ENCODE measurements around the gene EPSTI1. TPM values are rescaled to one million over a fixed set of nuclear protein-coding genes. Genes with fewer than 3 reads are reported as not detected.

The EPSTI1 gene
- total and polyA plus RNA-seq, 10 of the 15 experiments (the other 5 are each of a cell fraction or from before 2014, with no cell fraction given) = 4.7 to 32.0 (median 24.2) TPM

GRCh38 chr13:43009506-43009905 lies 17.5 kb upstream of the EPSTI1 start:
- Histone ChIP-seq H3K4me1 (ENCODE audit: control insufficient read depth, insufficient read depth, low read length) (no peaks in the 10 kb centered on the region), H4K20me1 (ENCODE audit: control insufficient read depth, insufficient read depth) (no peaks in the 10 kb centered on the region), H3K27me3 (replicated peaks in 1 of 2; ENCODE audit: control insufficient read depth in 2 of 2, insufficient read depth in 2 of 2, low read length in 1 of 2) (0 out of 4 replicates have a peak, but pooled peaks cover 0 to 3% of the 10 kb centered on the region in 2 experiments), H3K9ac (ENCODE audit: control insufficient read depth, insufficient read depth, low read length) (no peak overlapping the region), H3K79me2 (ENCODE audit: control insufficient read depth, insufficient read depth, low read length) (no peaks in the 10 kb centered on the region), H3K4me2 (ENCODE audit: control insufficient read depth, insufficient read depth) (no peak overlapping the region), H3K4me3 (no peak overlapping the region), H3K36me3 (ENCODE audit: control insufficient read depth in 2 of 2, insufficient read depth in 2 of 2, low read length in 1 of 2) (no peaks in the 10 kb centered on the region), H3K27ac (ENCODE audit: control insufficient read depth, insufficient read depth) (no peak overlapping the region), H3K9me3 (replicated peaks; ENCODE audit: control insufficient read depth, insufficient read depth, low read length) (no peaks in the 10 kb centered on the region), H2AFZ (ENCODE audit: control insufficient read depth, low read depth, low read length) (no peak overlapping the region)
- CTCF ChIA-PET = no interaction called here
- RAD21 ChIA-PET (ENCODE audit: unreplicated experiment) = no interaction called here
- ATAC-seq (no peak), DNase-seq (ENCODE audit: low read depth, low spot score) (no peak), FAIRE-seq (no peak)
- SMC1A ChIA-PET (ENCODE audit: uncharacterized antibody, unreplicated experiment) = no interaction called here
- BruUV-seq (replicated peaks) = no TSS peak
- in situ Hi-C loops (cut with MboI) (no loop called here), intact Hi-C loops (cut with micrococcal nuclease; ENCODE audit: unreplicated experiment) (no loop called here)
- no peak for TF ChIP-seq SKIL (IDR thresholded peaks at IDR 0.05; ENCODE audit: low read depth, poor library complexity, severe bottlenecking)
- TF ChIP-seq MYC (IDR thresholded peaks at IDR 0.05; ENCODE audit: insufficient read depth, insufficient read length, insufficient replicate concordance, low read length, severe bottlenecking) = no peak
- TF ChIP-seq ZBED1 (IDR thresholded peaks at IDR 0.05; ENCODE audit: borderline replicate concordance) = no peak
- TF ChIP-seq POLR2AphosphoS2 (IDR thresholded peaks at IDR 0.05; ENCODE audit: low read depth, low read length) = no peak
- no peak for TF ChIP-seq ELK1 (IDR thresholded peaks at IDR 0.05; ENCODE audit: low read depth, low read length)
- no peak for TF ChIP-seq KDM1A (IDR thresholded peaks at IDR 0.05; ENCODE audit: borderline replicate concordance)
- no peak for TF ChIP-seq ZNF622 (IDR thresholded peaks at IDR 0.05)
- no peak for TF ChIP-seq POU2F2 (IDR thresholded peaks at IDR 0.05; ENCODE audit: borderline replicate concordance, low read depth, low read length)
- TF ChIP-seq SIN3A (IDR thresholded peaks at IDR 0.05; ENCODE audit: low read depth, low read length) = no peak
- no peak for TF ChIP-seq MAX (IDR thresholded peaks at IDR 0.05; ENCODE audit: low read depth, low read length)
- no peak for TF ChIP-seq NKRF (conservative IDR thresholded peaks at IDR 0.05)
- TF ChIP-seq HSF1 (IDR thresholded peaks at IDR 0.05; ENCODE audit: low read depth, low read length) = no peak
- POLR2A ChIA-PET = no interaction called here
- WGBS (ENCODE audit: insufficient coverage, insufficient replicate concordance, low lambda C conversion rate, missing lambda C conversion rate) = 92% methylated on average over 1 of the region's 1 CpG

Data from GM12878 (cell line).